K562 (cell line): ENCODE results near the gene EMILIN1. TPM values are rescaled to one million over a fixed set of nuclear protein-coding genes. Genes with fewer than 3 reads are reported as not detected.

Experiments used
- ATAC-seq: fragments of 200-7000 bp; cut with Tn5 transposase; 3 replicates; pipeline ENCODE4 v1.9.1; 2020; ENCODE audit warnings: moderate library complexity
- BruUV-seq: library from RNA; stranded (reverse); fragments of 400-500 nt; replicated peaks from 2 replicates; lab custom pipeline; 2021; lab: Mats Ljungman, UMichigan
- CTCF ChIA-PET: fragments of 300-600 bp; formaldehyde crosslinking; extraction: SDS; loops from one replicate; lab custom pipeline; 2021; ENCODE audit warnings: low intra/inter-chr PET ratio; lab: Yijun Ruan, JAX
- POLR2A ChIA-PET: fragments of 300-600, 350-650 bp; sonication (Branson Sonifier 250); formaldehyde crosslinking; extraction: SDS; loops from one replicate; lab custom pipeline; 2021; ENCODE audit warnings: antibody characterized with exemption, inconsistent platforms; lab: Yijun Ruan, JAX
- DNase-seq, 4 experiments: peaks; one replicate each; pipeline versions ENCODE4 v3.0.0 to v3.0.0-alpha.2; 2011 to 2018; ENCODE audit warnings: low spot score in 3 of 4, mixed read lengths in 3 of 4; ENCODE audit errors: extremely low read depth in 1 of 4
- FAIRE-seq: peaks from 2 replicates; lab custom pipeline; 2011; peaks lifted over from hg19 to GRCh38; lab: Jason Lieb, UNC
- H2AFZ ChIP-seq: 2 replicates; pipeline ENCODE4 v1.6.0; 2011; ENCODE audit warnings: low read depth, low read length, control low read depth, inconsistent platforms
- H3K27ac ChIP-seq: fragments of 200-600 bp; 3 replicates; pipeline ENCODE4 v1.8.0; 2011; ENCODE audit warnings: low read depth, mild to moderate bottlenecking, control low read depth, inconsistent platforms, low read length, moderate library complexity, mixed read lengths; ENCODE audit errors: extremely low read depth
- H3K27me3 ChIP-seq, 2 experiments: fragments of 300-600 bp in 1 of 2; 2 replicates in 1 of 2; 3 replicates in 1 of 2; pipeline versions ENCODE4 v1.6.0 to v1.8.0; 2011; ENCODE audit warnings: inconsistent platforms in 2 of 2, low read length in 2 of 2, mild to moderate bottlenecking in 1 of 2, mixed read lengths in 1 of 2, moderate library complexity in 1 of 2; ENCODE audit not compliant: control insufficient read depth in 2 of 2, insufficient read depth in 2 of 2
- H3K36me3 ChIP-seq: fragments of 300-600 bp; 3 replicates; pipeline ENCODE4 v1.8.0; 2011; ENCODE audit warnings: mild to moderate bottlenecking, low read length, inconsistent platforms; ENCODE audit not compliant: control insufficient read depth, insufficient read depth
- H3K4me1 ChIP-seq, 2 experiments: fragments of 200-600 bp in 1 of 2; replicated peaks in 1 of 2; 2 replicates in 1 of 2; 3 replicates in 1 of 2; pipeline versions ENCODE4 v1.5.1 to v1.8.0; 2011; ENCODE audit warnings: inconsistent platforms in 2 of 2, low read length in 2 of 2, mild to moderate bottlenecking in 1 of 2, mixed read lengths in 1 of 2, moderate library complexity in 1 of 2; ENCODE audit not compliant: control insufficient read depth in 2 of 2, insufficient read depth in 2 of 2
- H3K4me2 ChIP-seq: 2 replicates; pipeline ENCODE4 v1.6.1; 2011; ENCODE audit warnings: low read length, control low read depth, inconsistent platforms, mixed read lengths; ENCODE audit not compliant: insufficient read depth
- H3K4me3 ChIP-seq: fragments of 200-600 bp; sonication (generic), shearing (Covaris generic); 2 replicates; pipeline ENCODE4 v1.5.1; 2016; ENCODE audit warnings: control low read depth, inconsistent platforms
- H3K79me2 ChIP-seq: fragments of 200-600 bp; 3 replicates; pipeline ENCODE4 v1.8.0; 2011; ENCODE audit warnings: low read length, inconsistent platforms; ENCODE audit not compliant: control insufficient read depth, insufficient read depth
- H3K9ac ChIP-seq, 2 experiments: 2 replicates each; pipeline versions ENCODE4 v1.6.0 to v1.6.1; 2011; ENCODE audit warnings: low read depth in 2 of 2, low read length in 2 of 2, control low read depth in 1 of 2, inconsistent platforms in 1 of 2, mild to moderate bottlenecking in 1 of 2, mixed read lengths in 1 of 2; ENCODE audit not compliant: insufficient read depth in 1 of 2
- H3K9me1 ChIP-seq: one replicate; pipeline ENCODE4 v1.6.0; 2011; ENCODE audit warnings: inconsistent platforms, mild to moderate bottlenecking, low read length, moderate library complexity; ENCODE audit not compliant: control insufficient read depth, insufficient read depth
- H3K9me3 ChIP-seq: replicated peaks from 2 replicates; pipeline ENCODE4 v1.5.1; 2011; ENCODE audit warnings: low read depth, low read length, inconsistent platforms; ENCODE audit not compliant: control insufficient read depth, insufficient read depth
- H4K20me1 ChIP-seq: replicated peaks from 2 replicates; pipeline ENCODE4 v1.6.1; 2011; ENCODE audit warnings: low read length, inconsistent platforms, mixed read lengths; ENCODE audit not compliant: control insufficient read depth, insufficient read depth
- ATF1 ChIP-seq, 2 experiments: fragments of 450-650 bp in 1 of 2; IDR thresholded peaks; 2 replicates each; pipeline ENCODE4 v1.6.1; 2016; ENCODE audit warnings: missing compliant biosample characterization in 1 of 2, missing genetic modification characterization in 1 of 2
- CBX3 ChIP-seq, 2 experiments: IDR thresholded peaks; 1 replicate in 1 of 2; 2 replicates in 1 of 2; pipeline ENCODE4 v1.6.1; 2012; ENCODE audit warnings: inconsistent platforms in 2 of 2, low read length in 2 of 2, borderline replicate concordance in 1 of 2, control low read depth in 1 of 2
- EGR1 ChIP-seq: fragments of 450-650 bp; conservative IDR thresholded peaks from 2 replicates; pipeline ENCODE4 v1.6.1; 2017; ENCODE audit warnings: mild to moderate bottlenecking
- HDAC2 ChIP-seq: fragments of 450-650 bp; IDR thresholded peaks from 2 replicates; pipeline ENCODE4 v1.6.1; 2016; ENCODE audit warnings: mild to moderate bottlenecking
- LARP7 ChIP-seq: fragments of 450-650 bp; IDR thresholded peaks from 2 replicates; pipeline ENCODE4 v1.6.1; 2016
- MBD2 ChIP-seq: sonication (generic); IDR thresholded peaks from 2 replicates; pipeline ENCODE4 v1.6.1; 2016; ENCODE audit warnings: low read depth, borderline replicate concordance
- MIER1 ChIP-seq: fragments of 450-650 bp; IDR thresholded peaks from 2 replicates; pipeline ENCODE4 v1.6.1; 2016; ENCODE audit warnings: antibody characterized with exemption, mild to moderate bottlenecking, low read depth
- MLLT1 ChIP-seq, 2 experiments: fragments of 450-650 bp; IDR thresholded peaks; 2 replicates each; pipeline ENCODE4 v1.6.1; 2016
- NFRKB ChIP-seq: fragments of 450-650 bp; IDR thresholded peaks from 2 replicates; pipeline ENCODE4 v1.6.1; 2016; ENCODE audit warnings: low read depth
- NR2C2 ChIP-seq, 2 experiments: fragments of 200-800 bp in 1 of 2; sonication (Bioruptor generic) in 1 of 2; sonication (generic) in 1 of 2; formaldehyde crosslinking in 1 of 2; IDR thresholded peaks; 2 replicates each; pipeline versions ENCODE4 v1.6.1 to v1.8.0; 2016 to 2022; ENCODE audit warnings: mild to moderate bottlenecking in 1 of 2, missing compliant biosample characterization in 1 of 2, missing genetic modification characterization in 1 of 2, missing genetic modification reagents in 1 of 2
- NR4A1 ChIP-seq, 2 experiments: fragments of 250-450 bp in 1 of 2; fragments of 450-650 bp in 1 of 2; sonication (Bioruptor Pico) in 1 of 2; IDR thresholded peaks; 2 replicates each; pipeline versions ENCODE4 v1.4.0 to v1.6.1; 2016 to 2020; ENCODE audit warnings: mild to moderate bottlenecking in 2 of 2, missing compliant biosample characterization in 1 of 2, missing genetic modification characterization in 1 of 2, moderate library complexity in 1 of 2
- PTBP1 ChIP-seq: fragments of 200-400 bp; formaldehyde crosslinking; IDR thresholded peaks from 2 replicates; pipeline ENCODE4 v1.6.1; 2017; ENCODE audit warnings: low read depth, low read length
- RNF2 ChIP-seq: sonication (generic); IDR thresholded peaks from 2 replicates; pipeline ENCODE4 v1.6.1; 2016
- XRCC4 ChIP-seq: IDR thresholded peaks from one replicate; pipeline ENCODE4 v1.6.1; 2011; ENCODE audit not compliant: insufficient read depth, insufficient read length; ENCODE audit errors: extremely low read depth
- ZBTB11 ChIP-seq, 3 experiments: fragments of 200-800 bp in 1 of 3; fragments of 250-450 bp in 1 of 3; fragments of 450-650 bp in 1 of 3; sonication (Bioruptor Pico) in 1 of 3; sonication (Bioruptor generic) in 1 of 3; formaldehyde crosslinking in 1 of 3; IDR thresholded peaks; 2 replicates each; pipeline versions ENCODE4 v1.6.1 to v1.8.0; 2016 to 2022; ENCODE audit warnings: mild to moderate bottlenecking in 2 of 3, missing genetic modification characterization in 2 of 3, missing compliant biosample characterization in 1 of 3, moderate library complexity in 1 of 3
- ZFX ChIP-seq: sonication (generic); formaldehyde crosslinking; IDR thresholded peaks from 2 replicates; pipeline ENCODE4 v1.8.0; 2022; ENCODE audit warnings: mild to moderate bottlenecking, missing genetic modification reagents, moderate library complexity
- WGBS: fragments of 100-300 bp; shearing (Covaris generic); methylation state at CpG from one replicate; pipeline ENCODE4 v1.1.6; 2016; ENCODE audit warnings: low coverage, mixed read lengths; ENCODE audit not compliant: insufficient coverage; ENCODE audit errors: missing lambda C conversion rate; 5-methylcytosine and 5-hydroxymethylcytosine counted together
- in situ Hi-C: fragments of 300-500 bp; cut with MboI; formaldehyde crosslinking; loops from 4 replicates; pipeline ENCODE4 v1.15.0; 2018; ENCODE audit warnings: inconsistent platforms, mixed read lengths
- intact Hi-C: fragments of 100-400 bp; cut with micrococcal nuclease; formaldehyde crosslinking; loops from 2 replicates; pipeline ENCODE4 v1.14.2; 2022
- polyA plus RNA-seq, 8 experiments: library from polyadenylated mRNA; depleted of rRNA in 4 of 8; stranded (reverse) in 5 of 8; unstranded in 3 of 8; fragments of >200 nt; fragmentation: Nextera tagmentation in 2 of 8; fragmentation: Illumina TruSeq in 1 of 8; extraction: Ambion mirVana in 2 of 8; extraction: Trizol in 1 of 8; gene quantifications; 2 replicates each; pipeline versions ENCODE4 v1.2.1 to v1.2.3, GENCODE V29; 2011 to 2014; ENCODE audit warnings: inconsistent platforms in 1 of 8, missing spikeins in 1 of 8
- total RNA-seq, 7 experiments: library from RNA; depleted of rRNA in 6 of 7; stranded (reverse); fragments of >200 nt in 6 of 7; fragmentation: Illumina TruSeq in 2 of 7; extraction: Trizol in 2 of 7; gene quantifications; 2 replicates each; pipeline versions ENCODE4 v1.2.1 to v1.2.3, GENCODE V29; 2011 to 2021; ENCODE audit warnings: low replicate concordance in 1 of 7

The EMILIN1 gene
- total and polyA plus RNA-seq, 9 of the 15 experiments (the other 6 are each of a cell fraction or from before 2014, with no cell fraction given): 0.04 to 2.7 (median 0.54) TPM; not detected in 2

GRCh38 chr2:27134781-27135477 lies 56.5 kb downstream of the EMILIN1 start:
- H2AFZ ChIP-seq: peak overlapping the region; percentile 96
- POLR2A ChIA-PET: interaction anchor here (0.6 to 2.1 kb wide), 5 partner anchors 11 to 161 kb away, joined by 3 to 12 read pairs (median 4); partner anchors contain the start of gene ABHD1
- peak overlapping the region; percentile 98 for H3K4me3 ChIP-seq
- FAIRE-seq (peak; percentile 54), ATAC-seq (no peak), DNase-seq (no peak)
- peak overlapping the region; percentile 82 to 95; a peak in 2 of 4 replicates for H3K9ac ChIP-seq
- WGBS: 44% methylated on average over 29 of the region's 33 CpGs
- intact Hi-C loops (no loop called here), in situ Hi-C loops (no loop called here)
- H3K9me3 ChIP-seq: no peaks in the 10 kb centered on the region; the same call in 1 of the 2 replicates
- peaks cover 15 to 35% of the 10 kb centered on the region in 2 experiments; a peak in 4 of 5 replicates for H3K4me1 ChIP-seq
- H3K27ac ChIP-seq: peak overlapping the region; percentile 85
- peaks cover 8% of the 10 kb centered on the region for H3K9me1 ChIP-seq
- H3K27me3 ChIP-seq: no peaks in the 10 kb centered on the region
- no TSS peak for BruUV-seq
- CTCF ChIA-PET: no interaction called here
- H3K79me2 ChIP-seq: peaks cover 21% of the 10 kb centered on the region
- no peaks in the 10 kb centered on the region; the same call in 1 of the 2 replicates for H4K20me1 ChIP-seq
- H3K4me2 ChIP-seq: peak overlapping the region; percentile 60
- peaks cover 36% of the 10 kb centered on the region; the same call in 2 of the 3 replicates for H3K36me3 ChIP-seq
- peak; percentile 51; the same call in 1 of the 2 replicates for TF ChIP-seq NFRKB
- TF ChIP-seq ATF1 (CRISPR knock-in tag; IDR thresholded peaks at IDR 0.05): no peak
- TF ChIP-seq ATF1 (tag; IDR thresholded peaks at IDR 0.05): peak; percentile 65
- TF ChIP-seq MIER1: peak; percentile 56; the same call in 1 of the 2 replicates
- TF ChIP-seq XRCC4: no peak
- TF ChIP-seq MBD2: no peak; the same call in 1 of the 2 replicates
- 0 out of 2 replicates have a peak, but pooled peaks have one; percentile 17 for TF ChIP-seq LARP7
- no peak for TF ChIP-seq NR2C2 (CRISPR knock-in tag; IDR thresholded peaks at IDR 0.05)
- peak; percentile 94 for TF ChIP-seq NR2C2 (tag; IDR thresholded peaks at IDR 0.05)
- peak in 1 of 2 experiments; percentile 85; a peak in 2 of 4 replicates for TF ChIP-seq MLLT1 (IDR thresholded peaks at IDR 0.05)
- 0 out of 2 replicates have a peak, but pooled peaks have one; percentile 25 for TF ChIP-seq ZFX (CRISPR knock-in tag)
- TF ChIP-seq CBX3 (IDR thresholded peaks at IDR 0.05; ENCODE audit: borderline replicate concordance in 1 of 2, low read length in 2 of 2): peak in 1 of 2 experiments; percentile 60; a peak in 1 of 3 replicates
- TF ChIP-seq HDAC2: peak; percentile 20; the same call in 1 of the 2 replicates
- TF ChIP-seq ZBTB11 (CRISPR knock-in tag; IDR thresholded peaks at IDR 0.05): peak in 1 of 3 experiments; percentile 66; a peak in 1 of 6 replicates
- no peak for TF ChIP-seq RNF2
- TF ChIP-seq NR4A1 (CRISPR knock-in tag; IDR thresholded peaks at IDR 0.05): no peak
- peak; percentile 39; the same call in 1 of the 2 replicates for TF ChIP-seq NR4A1 (tag; IDR thresholded peaks at IDR 0.05)
- TF ChIP-seq EGR1: peak; percentile 89; the same call in 1 of the 2 replicates
- no peak for TF ChIP-seq PTBP1
